Effector memory CD4-positive, alpha-beta T cell (primary cell): ENCODE measurements around the gene LHB.

Experiments
- DNase-seq, 3 donors: peaks; one replicate each; pipeline ENCODE4 v3.0.0-alpha.2; 2020
- H3K27ac ChIP-seq: 2 replicates; pipeline ENCODE4 v1.7.0; 2013; ENCODE audit warnings: mild to moderate bottlenecking, low read length, moderate library complexity; ENCODE audit not compliant: insufficient read depth, poor library complexity, severe bottlenecking
- H3K27me3 ChIP-seq: replicated peaks from 2 replicates; pipeline ENCODE4 v1.7.0; 2013; ENCODE audit warnings: mild to moderate bottlenecking, low read length; ENCODE audit not compliant: insufficient read depth, control insufficient read depth, poor library complexity, severe bottlenecking
- H3K36me3 ChIP-seq: 2 replicates; pipeline ENCODE4 v1.7.0; 2013; ENCODE audit warnings: mild to moderate bottlenecking, low read length, moderate library complexity; ENCODE audit not compliant: control insufficient read depth, insufficient read depth
- H3K4me1 ChIP-seq: 2 replicates; pipeline ENCODE4 v1.7.0; 2013; ENCODE audit warnings: low read length, mild to moderate bottlenecking; ENCODE audit not compliant: control insufficient read depth, insufficient read depth, poor library complexity, severe bottlenecking
- H3K4me3 ChIP-seq: 2 replicates; pipeline ENCODE4 v1.7.0; 2013; ENCODE audit warnings: low read length, low read depth, mild to moderate bottlenecking; ENCODE audit not compliant: insufficient read depth, poor library complexity, severe bottlenecking
- H3K9me3 ChIP-seq: 2 replicates; pipeline ENCODE4 v1.7.0; 2013; ENCODE audit warnings: mild to moderate bottlenecking, low read length, moderate library complexity; ENCODE audit not compliant: control insufficient read depth

Gene LHB

GRCh38 chr19:48986211-48986610, 30.7 kb downstream of the LHB start:
- no peak overlapping the region for H3K4me3 ChIP-seq
- no peaks in the 10 kb centered on the region for H3K4me1 ChIP-seq
- H3K36me3 ChIP-seq = peaks cover 16% of the 10 kb centered on the region
- no peak for DNase-seq
- no peak overlapping the region for H3K27ac ChIP-seq
- no peaks in the 10 kb centered on the region for H3K9me3 ChIP-seq
- no peaks in the 10 kb centered on the region for H3K27me3 ChIP-seq

DNA sequence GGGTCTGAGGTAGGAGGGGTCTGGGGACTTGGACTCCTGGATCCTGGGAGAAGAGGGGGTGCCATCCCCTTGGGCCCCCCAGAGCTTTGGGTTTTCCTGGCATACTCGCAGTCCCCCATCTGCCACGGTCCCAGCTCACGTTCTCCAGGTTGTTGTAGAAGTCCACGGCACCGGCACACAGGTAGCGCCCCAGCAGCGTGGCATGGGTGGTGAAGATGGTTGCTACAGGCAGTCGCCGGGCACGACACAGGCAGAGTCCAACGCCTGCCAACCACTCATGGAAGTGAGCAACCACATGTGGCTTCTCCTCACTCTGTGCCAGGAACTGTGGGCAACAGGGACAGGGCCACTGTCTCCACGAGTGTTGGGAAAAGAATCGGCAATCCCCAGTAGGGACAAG, 31.2 kb downstream of the LHB start:
- peaks cover 16% of the 10 kb centered on the region for H3K36me3 ChIP-seq
- H3K9me3 ChIP-seq = no peaks in the 10 kb centered on the region
- no peaks in the 10 kb centered on the region for H3K4me1 ChIP-seq
- no peaks in the 10 kb centered on the region for H3K27me3 ChIP-seq
- no peak overlapping the region for H3K27ac ChIP-seq
- no peak for DNase-seq
- no peak overlapping the region for H3K4me3 ChIP-seq

GRCh38 chr19:48982280-48982679, 34.6 kb downstream of the LHB start:
- peaks cover 11% of the 10 kb centered on the region for H3K36me3 ChIP-seq
- H3K27me3 ChIP-seq = no peaks in the 10 kb centered on the region
- H3K4me1 ChIP-seq = no peaks in the 10 kb centered on the region
- no peak overlapping the region for H3K4me3 ChIP-seq
- H3K9me3 ChIP-seq = no peaks in the 10 kb centered on the region
- DNase-seq = no peak
- H3K27ac ChIP-seq = no peak overlapping the region

GRCh38 chr19:48977061-48977460, 39.8 kb downstream of the LHB start:
- Histone ChIP-seq H3K4me3 (no peak overlapping the region), H3K4me1 (no peaks in the 10 kb centered on the region), H3K27ac (no peak overlapping the region), H3K36me3 (peaks cover 18% of the 10 kb centered on the region), H3K27me3 (no peaks in the 10 kb centered on the region), H3K9me3 (no peaks in the 10 kb centered on the region)
- no peak for DNase-seq

GRCh38 chr19:48975947-48976847, 40.7 kb downstream of the LHB start:
- peaks cover 16% of the 10 kb centered on the region for H3K36me3 ChIP-seq

GRCh38 chr19:48970923-48971395, 45.9 kb downstream of the LHB start:
- H3K27ac ChIP-seq = no peak overlapping the region
- peak; percentile 52 to 66 (median 56) for DNase-seq
- H3K4me1 ChIP-seq = peaks cover 8% of the 10 kb centered on the region
- H3K36me3 ChIP-seq = peaks cover 55% of the 10 kb centered on the region
- no peak overlapping the region for H3K4me3 ChIP-seq
- H3K9me3 ChIP-seq = no peaks in the 10 kb centered on the region
- no peaks in the 10 kb centered on the region for H3K27me3 ChIP-seq

More at GRCh38 chr19:48975947-48976847, 40.7 kb downstream of the LHB start:
- Histone ChIP-seq H3K4me1 (no peaks in the 10 kb centered on the region), H3K27ac (no peak overlapping the region), H3K27me3 (no peaks in the 10 kb centered on the region), H3K4me3 (no peak overlapping the region), H3K9me3 (no peaks in the 10 kb centered on the region)
- DNase-seq = no peak

- Histone ChIP-seq H3K27me3 (no peaks in the 10 kb centered on the region), H3K27ac (no peak overlapping the region), H3K4me3 (no peak overlapping the region), H3K9me3 (no peaks in the 10 kb centered on the region), H3K4me1 (peaks cover 11% of the 10 kb centered on the region), H3K36me3 (peaks cover 55% of the 10 kb centered on the region)
- no peak for DNase-seq
Measured at GRCh38 chr19:48970139-48970766, 46.6 kb downstream of the LHB start.

GRCh38 chr19:48969276-48970138, 47.4 kb downstream of the LHB start:
- peaks cover 54% of the 10 kb centered on the region for H3K36me3 ChIP-seq
- peaks cover 18% of the 10 kb centered on the region for H3K4me1 ChIP-seq
- no peak for DNase-seq
- no peak overlapping the region for H3K4me3 ChIP-seq
- H3K27me3 ChIP-seq = no peaks in the 10 kb centered on the region
- no peak overlapping the region for H3K27ac ChIP-seq
- no peaks in the 10 kb centered on the region for H3K9me3 ChIP-seq

- Histone ChIP-seq H3K4me1 (peaks cover 25% of the 10 kb centered on the region), H3K9me3 (no peaks in the 10 kb centered on the region), H3K4me3 (no peak overlapping the region), H3K27ac (no peak overlapping the region), H3K27me3 (no peaks in the 10 kb centered on the region), H3K36me3 (peaks cover 47% of the 10 kb centered on the region)
- no peak for DNase-seq
Measured at GRCh38 chr19:48968813-48969218, 48.1 kb downstream of the LHB start.
